ENCODE measurements around the gene PITPNM3.
"Not testable (repeated sequence)": the region's sequence is repeated elsewhere in the genome, so short reads cannot be mapped to it uniquely, and the experiment has no call there.

PITPNM3 gene

GRCh38 chr17:6501359-6501758 lies 55.0 kb downstream of the PITPNM3 start:
- DNase-seq (ENCODE audit: low read depth), result no peak

GRCh38 chr17:6498901-6499540 lies 57.3 kb downstream of the PITPNM3 start:
- no peak for DNase-seq (ENCODE audit: low read depth)

- DNase-seq (ENCODE audit: low read depth), result no peak
Measured at GRCh38 chr17:6498356-6498755, 58.0 kb downstream of the PITPNM3 start.

- DNase-seq (ENCODE audit: low read depth), result no peak
Measured at GRCh38 chr17:6497496-6498221, 58.7 kb downstream of the PITPNM3 start.

- no peak for DNase-seq (ENCODE audit: low read depth)
Measured at GRCh38 chr17:6496640-6497441, 59.5 kb downstream of the PITPNM3 start.

GRCh38 chr17:6496116-6496481 lies 60.3 kb downstream of the PITPNM3 start:
- no peak for DNase-seq (ENCODE audit: low read depth)

- DNase-seq (ENCODE audit: low read depth), result no peak
Measured at GRCh38 chr17:6495450-6496115, 60.8 kb downstream of the PITPNM3 start.

GRCh38 chr17:6494239-6494941 lies 62.0 kb downstream of the PITPNM3 start:
- DNase-seq (ENCODE audit: low read depth), result no peak

- DNase-seq (ENCODE audit: low read depth), result no peak
Measured at GRCh38 chr17:6492892-6493674, 63.3 kb downstream of the PITPNM3 start.

GRCh38 chr17:6491071-6491700 lies 65.2 kb downstream of the PITPNM3 start:
- no peak for DNase-seq (ENCODE audit: low read depth)

- no peak for DNase-seq (ENCODE audit: low read depth)
Measured at GRCh38 chr17:6489016-6489550, 67.3 kb downstream of the PITPNM3 start.

GRCh38 chr17:6488008-6488539 lies 68.3 kb downstream of the PITPNM3 start:
- no peak for DNase-seq (ENCODE audit: low read depth)

GRCh38 chr17:6487251-6488007 lies 68.9 kb downstream of the PITPNM3 start:
- no peak for DNase-seq (ENCODE audit: low read depth)

- no peak for DNase-seq (ENCODE audit: low read depth)
Measured at GRCh38 chr17:6485646-6486412, 70.5 kb downstream of the PITPNM3 start.

- DNase-seq (ENCODE audit: low read depth), result no peak
Measured at GRCh38 chr17:6483507-6483906, 72.8 kb downstream of the PITPNM3 start.

- not testable (repeated sequence) for DNase-seq (ENCODE audit: low read depth)
Measured at GRCh38 chr17:6482796-6483195, 73.6 kb downstream of the PITPNM3 start.

GRCh38 chr17:6482105-6482455 lies 74.3 kb downstream of the PITPNM3 start:
- DNase-seq (ENCODE audit: low read depth), result no peak

GRCh38 chr17:6480303-6480675 lies 76.1 kb downstream of the PITPNM3 start:
- no peak for DNase-seq (ENCODE audit: low read depth)

All from EH (cell line).